Chondrocyte (in vitro differentiated cells): Measurements from ENCODE around the gene SLC2A4. TPM values are rescaled to one million over a fixed set of nuclear protein-coding genes. Genes with fewer than 3 reads are reported as not detected.

Source experiments
- DNase-seq: peaks from one replicate; pipeline ENCODE4 v3.0.0; 2021; ENCODE audit warnings: mixed read lengths, low spot score
- H3K27ac Mint-ChIP-seq: one replicate; pipeline ENCODE4 v1.8.0; 2021; ENCODE audit warnings: mild to moderate bottlenecking, moderate library complexity, mixed read lengths; ENCODE audit not compliant: unreplicated experiment
- H3K27me3 Mint-ChIP-seq: 2 replicates; pipeline ENCODE4 v1.8.0; 2021; ENCODE audit warnings: low read depth, mixed read lengths
- H3K36me3 Mint-ChIP-seq: 2 replicates; pipeline ENCODE4 v1.8.0; 2021; ENCODE audit warnings: low read depth, mixed read lengths
- H3K4me1 Mint-ChIP-seq: 2 replicates; pipeline ENCODE4 v1.8.0; 2021; ENCODE audit warnings: low read depth, mild to moderate bottlenecking, mixed read lengths
- H3K4me3 Mint-ChIP-seq: one replicate; pipeline ENCODE4 v1.8.0; 2021; ENCODE audit warnings: mild to moderate bottlenecking, moderate library complexity, mixed read lengths; ENCODE audit not compliant: unreplicated experiment
- H3K9me3 Mint-ChIP-seq: 2 replicates; pipeline ENCODE4 v1.8.0; 2021; ENCODE audit warnings: low read depth, mixed read lengths
- total RNA-seq: library from RNA; stranded (reverse); gene quantifications from 3 replicates; pipeline ENCODE4 v1.2.1, GENCODE V29; 2021
- TF ChIP-seq, protein P1 (sequence below): fragments of 200-600 bp; sonication (generic); IDR thresholded peaks from 2 replicates; pipeline ENCODE4 v1.5.0; 2021; ENCODE audit warnings: antibody characterized with exemption, mild to moderate bottlenecking, moderate library complexity

The SLC2A4 gene
- total RNA-seq, 1 donor from 2014 or later: 0.30 TPM

DNA sequence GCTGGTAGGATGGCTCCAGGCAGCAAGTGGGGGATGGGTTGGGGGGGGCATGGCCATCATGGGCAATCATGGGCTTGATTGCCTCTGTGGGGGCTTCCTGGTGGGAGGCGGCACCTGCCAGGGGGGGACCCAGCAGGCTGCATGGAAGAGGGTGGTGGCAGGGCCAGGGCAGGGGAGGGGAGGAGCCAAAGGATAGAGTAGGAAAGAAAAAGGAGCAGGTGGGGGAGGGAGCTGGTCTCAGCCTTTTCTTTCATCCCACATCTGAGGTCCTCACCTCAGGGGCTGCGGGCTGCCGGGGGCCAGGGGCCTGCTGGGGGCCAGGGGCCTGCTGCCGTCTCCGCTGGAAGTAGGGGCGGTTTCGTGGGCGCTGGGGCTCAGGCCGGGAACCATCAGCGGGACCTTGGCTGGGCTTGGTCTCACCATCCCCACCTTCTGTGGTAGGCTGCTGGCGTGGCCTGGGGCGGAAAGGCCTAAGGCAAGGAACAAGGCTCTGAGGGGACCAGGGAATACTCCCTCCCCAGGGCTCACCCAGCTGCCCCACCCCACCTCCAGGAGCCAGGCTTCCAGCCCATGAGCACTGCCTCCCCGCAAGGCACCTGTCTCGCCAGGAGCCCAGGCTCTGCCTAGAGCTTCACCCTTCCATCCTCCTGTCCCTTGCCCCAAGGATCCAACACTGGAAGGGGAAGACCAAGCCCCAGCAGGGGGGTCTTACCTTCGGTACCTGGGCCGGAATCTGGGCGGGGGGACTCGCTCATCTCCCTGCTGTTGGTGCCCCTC is 7.9 kb downstream of the SLC2A4 start:
- Mint-ChIP-seq H3K36me3 (no peaks in the 10 kb centered on the region), H3K27me3 (peaks cover 49% of the 10 kb centered on the region), H3K4me3 (no peak overlapping the region), H3K4me1 (peaks cover 5% of the 10 kb centered on the region), H3K9me3 (no peaks in the 10 kb centered on the region), H3K27ac (no peak overlapping the region)
- no peak for DNase-seq
- TF ChIP-seq, protein P1, sequence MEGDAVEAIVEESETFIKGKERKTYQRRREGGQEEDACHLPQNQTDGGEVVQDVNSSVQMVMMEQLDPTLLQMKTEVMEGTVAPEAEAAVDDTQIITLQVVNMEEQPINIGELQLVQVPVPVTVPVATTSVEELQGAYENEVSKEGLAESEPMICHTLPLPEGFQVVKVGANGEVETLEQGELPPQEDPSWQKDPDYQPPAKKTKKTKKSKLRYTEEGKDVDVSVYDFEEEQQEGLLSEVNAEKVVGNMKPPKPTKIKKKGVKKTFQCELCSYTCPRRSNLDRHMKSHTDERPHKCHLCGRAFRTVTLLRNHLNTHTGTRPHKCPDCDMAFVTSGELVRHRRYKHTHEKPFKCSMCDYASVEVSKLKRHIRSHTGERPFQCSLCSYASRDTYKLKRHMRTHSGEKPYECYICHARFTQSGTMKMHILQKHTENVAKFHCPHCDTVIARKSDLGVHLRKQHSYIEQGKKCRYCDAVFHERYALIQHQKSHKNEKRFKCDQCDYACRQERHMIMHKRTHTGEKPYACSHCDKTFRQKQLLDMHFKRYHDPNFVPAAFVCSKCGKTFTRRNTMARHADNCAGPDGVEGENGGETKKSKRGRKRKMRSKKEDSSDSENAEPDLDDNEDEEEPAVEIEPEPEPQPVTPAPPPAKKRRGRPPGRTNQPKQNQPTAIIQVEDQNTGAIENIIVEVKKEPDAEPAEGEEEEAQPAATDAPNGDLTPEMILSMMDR: no peak

DNA sequence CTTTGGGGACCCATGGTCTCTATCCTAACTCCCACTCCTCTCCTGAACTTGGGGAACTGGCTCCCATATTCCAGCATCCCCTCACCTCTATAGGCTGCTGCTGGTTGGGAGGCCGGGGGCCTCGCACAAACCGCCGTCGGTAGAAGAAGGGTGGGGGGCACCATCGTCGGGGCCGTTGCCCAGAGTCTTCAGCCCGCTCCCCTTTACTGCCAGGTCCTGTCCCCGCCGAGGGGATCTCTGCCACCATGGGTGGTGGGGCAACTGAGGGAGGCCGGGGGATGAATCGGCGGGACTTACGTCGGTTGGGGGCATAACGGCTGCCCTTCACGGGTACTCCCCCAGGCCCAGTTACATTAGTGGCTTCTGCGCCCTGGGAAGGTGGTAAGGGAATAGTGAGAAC is 8.6 kb downstream of the SLC2A4 start:
- peaks cover 9% of the 10 kb centered on the region for H3K4me1 Mint-ChIP-seq
- H3K4me3 Mint-ChIP-seq: no peak overlapping the region
- DNase-seq: no peak
- H3K27me3 Mint-ChIP-seq: peaks cover 49% of the 10 kb centered on the region
- no peaks in the 10 kb centered on the region for H3K9me3 Mint-ChIP-seq
- no peaks in the 10 kb centered on the region for H3K36me3 Mint-ChIP-seq
- H3K27ac Mint-ChIP-seq: no peak overlapping the region
- TF ChIP-seq, protein P1: no peak

DNA sequence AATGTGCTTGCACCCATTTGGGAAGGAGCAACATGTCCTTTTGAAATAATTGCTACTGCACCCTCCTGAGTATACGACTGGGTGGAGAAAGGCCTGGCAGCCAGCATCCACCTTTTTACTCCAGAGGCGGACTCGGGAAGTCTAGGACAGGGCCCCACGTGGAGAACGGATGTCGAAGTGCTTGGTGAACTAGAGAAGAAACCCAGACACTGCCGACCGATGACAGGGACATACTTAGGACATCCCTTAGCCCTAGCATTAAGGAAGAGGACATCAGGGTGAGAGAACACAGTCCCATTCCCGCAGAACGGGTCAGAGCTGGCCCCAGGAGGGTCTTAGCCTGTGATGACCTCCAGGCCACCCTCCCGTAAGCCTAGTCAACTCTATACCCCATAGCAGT is 9.2 kb downstream of the SLC2A4 start:
- H3K4me3 Mint-ChIP-seq: no peak overlapping the region
- no peak overlapping the region for H3K27ac Mint-ChIP-seq
- no peaks in the 10 kb centered on the region for H3K9me3 Mint-ChIP-seq
- DNase-seq: no peak
- H3K36me3 Mint-ChIP-seq: no peaks in the 10 kb centered on the region
- H3K27me3 Mint-ChIP-seq: peaks cover 48% of the 10 kb centered on the region
- TF ChIP-seq, protein P1: no peak
- H3K4me1 Mint-ChIP-seq: peaks cover 11% of the 10 kb centered on the region

DNA sequence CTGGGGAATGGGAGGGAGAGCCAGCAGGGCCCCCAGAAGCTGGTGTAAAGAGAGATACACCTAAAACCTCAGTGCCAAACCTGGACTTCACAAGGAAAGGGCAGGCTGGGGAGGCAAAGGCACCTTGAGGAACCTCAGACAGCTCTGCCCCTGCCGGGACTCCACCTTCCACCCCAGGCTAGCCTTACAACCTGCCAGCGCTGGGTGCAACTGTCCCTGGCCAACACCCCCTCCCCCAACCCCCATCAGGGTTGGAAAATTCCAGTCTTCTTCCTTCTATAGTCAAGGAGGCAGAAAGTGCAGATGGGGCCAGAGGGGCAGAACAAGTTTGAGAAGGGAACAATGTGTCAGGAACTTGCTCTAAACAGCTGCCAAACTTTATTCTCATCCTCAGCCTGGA is 10.7 kb downstream of the SLC2A4 start:
- peaks cover 22% of the 10 kb centered on the region for H3K4me1 Mint-ChIP-seq
- H3K27me3 Mint-ChIP-seq: peaks cover 35% of the 10 kb centered on the region
- H3K27ac Mint-ChIP-seq: no peak overlapping the region
- TF ChIP-seq, protein P1: no peak
- no peak for DNase-seq
- H3K4me3 Mint-ChIP-seq: no peak overlapping the region
- no peaks in the 10 kb centered on the region for H3K36me3 Mint-ChIP-seq
- no peaks in the 10 kb centered on the region for H3K9me3 Mint-ChIP-seq

DNA sequence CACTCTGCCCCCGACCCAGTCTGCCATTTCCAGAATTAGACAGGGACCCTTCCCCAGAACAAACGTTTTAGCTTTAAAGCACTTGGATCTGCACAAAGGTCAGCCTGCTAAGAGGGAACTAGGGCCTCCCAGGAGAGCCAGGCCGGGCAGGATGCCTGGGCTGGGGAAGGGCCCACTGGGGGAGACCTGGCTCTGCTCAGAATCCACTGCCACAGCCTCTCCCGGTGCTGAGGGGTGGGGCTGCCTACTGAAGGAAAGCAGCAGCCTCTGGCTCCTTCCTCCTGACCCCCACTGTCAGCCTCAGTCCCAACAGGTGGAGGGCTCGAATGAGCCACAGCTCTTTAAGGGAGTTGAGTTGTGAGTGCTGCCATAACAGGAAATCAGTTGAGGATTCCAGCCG is 11.2 kb downstream of the SLC2A4 start:
- DNase-seq: no peak
- H3K27ac Mint-ChIP-seq: no peak overlapping the region
- TF ChIP-seq, protein P1: no peak
- no peaks in the 10 kb centered on the region for H3K9me3 Mint-ChIP-seq
- no peaks in the 10 kb centered on the region for H3K36me3 Mint-ChIP-seq
- H3K4me3 Mint-ChIP-seq: no peak overlapping the region
- peaks cover 22% of the 10 kb centered on the region for H3K4me1 Mint-ChIP-seq
- peaks cover 30% of the 10 kb centered on the region for H3K27me3 Mint-ChIP-seq
